GM18517 (cell line): ENCODE data around the gene GRK5.

Source experiments
- ATAC-seq: cut with Tn5 transposase; IDR thresholded peaks from one replicate; pipeline ENCODE4 v1.9.1; 2021; ENCODE audit warnings: mild to moderate bottlenecking, moderate library complexity; ENCODE audit not compliant: unreplicated experiment

The GRK5 gene

DNA sequence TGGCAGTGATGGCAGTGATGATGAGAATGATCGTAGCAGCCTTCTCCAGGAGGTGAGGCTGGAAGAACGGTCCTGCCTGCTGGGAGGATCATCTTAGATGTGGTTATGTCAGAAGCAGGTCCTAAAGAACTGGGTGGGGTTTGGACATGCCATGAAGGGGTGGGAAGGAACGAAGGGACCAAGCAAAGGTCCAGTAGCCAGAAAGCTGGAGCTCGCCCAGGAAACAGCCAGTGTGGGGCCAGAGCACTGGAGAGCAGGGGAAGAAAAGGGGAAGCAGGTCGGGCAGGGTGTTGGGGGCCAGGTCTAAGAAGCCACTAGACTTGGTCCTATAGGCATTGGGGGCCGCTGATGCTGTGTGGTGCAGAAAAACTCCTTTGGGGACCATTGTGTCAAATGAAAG, 207.8 kb downstream of the GRK5 start:
- ATAC-seq, result no peak

GRCh38 chr10:119415536-119416503, 208.4 kb downstream of the GRK5 start:
- ATAC-seq, result no peak

- no peak for ATAC-seq
Measured at GRCh38 chr10:119416855-119417254, 209.5 kb downstream of the GRK5 start.

DNA sequence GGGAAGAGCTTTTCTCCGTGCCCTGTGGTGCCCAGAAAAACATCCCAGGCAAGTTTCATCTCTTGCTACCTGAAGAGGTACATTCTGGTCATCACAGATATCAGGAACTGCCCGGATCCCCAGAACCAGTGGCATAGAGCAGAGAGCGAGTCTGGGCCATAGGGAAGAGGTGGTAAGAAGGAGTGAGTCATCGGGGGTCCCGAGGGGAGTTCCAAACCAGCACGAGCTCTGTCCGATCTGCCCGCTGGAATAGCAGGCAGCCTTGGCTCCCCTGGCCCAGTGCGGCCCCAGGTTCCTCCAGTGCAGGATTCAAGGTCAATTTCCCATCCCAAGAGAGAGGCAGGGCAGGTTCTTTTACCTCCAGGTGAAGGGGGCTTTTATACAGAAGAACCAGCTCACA, 210.5 kb downstream of the GRK5 start:
- no peak for ATAC-seq

GRCh38 chr10:119418362-119418761, 211.0 kb downstream of the GRK5 start:
- no peak for ATAC-seq

DNA sequence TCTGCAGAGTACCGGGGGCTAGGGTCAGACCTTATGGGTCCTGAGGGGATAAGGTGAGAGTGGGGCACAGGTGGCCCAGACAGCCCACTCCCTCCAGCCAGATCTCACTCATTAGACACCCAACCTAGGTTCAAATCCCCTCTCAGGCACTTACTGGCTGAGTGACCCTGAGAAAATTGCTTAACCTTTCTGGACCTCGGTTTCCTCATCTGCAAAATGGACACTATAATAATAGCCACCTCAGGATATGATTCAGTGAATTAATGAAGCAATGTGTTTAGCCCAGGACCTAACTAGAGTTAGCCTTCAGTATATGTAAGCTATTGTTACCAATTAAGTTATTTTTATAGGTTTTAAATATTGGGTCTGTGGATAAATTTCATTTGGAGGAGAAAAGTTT, 212.6 kb downstream of the GRK5 start:
- no peak for ATAC-seq

- ATAC-seq, result no peak
Measured at GRCh38 chr10:119420950-119421875, 213.8 kb downstream of the GRK5 start.

DNA sequence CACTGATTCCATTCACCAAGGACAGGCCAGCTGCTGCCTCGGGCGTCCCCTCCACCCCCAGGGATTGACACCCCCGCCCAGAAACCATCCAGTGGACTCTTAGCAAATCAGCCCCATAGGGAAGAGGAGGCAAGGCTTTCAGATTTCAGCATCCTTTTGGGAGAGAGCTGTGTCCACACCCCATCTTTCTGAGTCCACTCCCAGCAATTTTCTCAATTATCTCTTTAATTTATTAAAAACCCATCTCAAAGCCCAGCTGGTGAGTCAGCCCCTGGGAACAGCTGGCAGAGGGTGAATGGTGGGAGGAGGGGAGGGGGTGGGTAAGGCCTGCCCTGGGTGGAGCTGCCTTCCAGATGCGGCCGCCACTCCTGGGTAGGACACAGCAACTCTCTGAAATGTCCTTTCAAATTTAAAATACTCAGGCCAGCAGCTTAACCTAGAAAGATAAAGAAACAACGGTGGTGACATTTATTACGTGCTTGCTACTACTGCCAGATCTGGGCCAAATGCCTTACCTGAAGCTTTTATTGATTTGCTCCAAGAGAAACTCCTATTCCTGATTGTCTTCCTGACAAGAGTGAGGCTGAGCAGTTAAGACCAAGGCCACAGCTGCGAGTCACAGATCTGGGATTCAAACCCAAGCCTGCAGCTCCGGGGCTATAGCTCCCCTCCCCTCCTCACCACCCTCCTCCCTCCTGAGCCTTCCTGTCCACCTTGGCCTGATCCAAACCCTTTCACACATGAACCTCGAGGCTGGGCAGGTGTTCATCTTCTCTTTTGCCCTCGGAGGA, 214.7 kb downstream of the GRK5 start:
- no peak for ATAC-seq

DNA sequence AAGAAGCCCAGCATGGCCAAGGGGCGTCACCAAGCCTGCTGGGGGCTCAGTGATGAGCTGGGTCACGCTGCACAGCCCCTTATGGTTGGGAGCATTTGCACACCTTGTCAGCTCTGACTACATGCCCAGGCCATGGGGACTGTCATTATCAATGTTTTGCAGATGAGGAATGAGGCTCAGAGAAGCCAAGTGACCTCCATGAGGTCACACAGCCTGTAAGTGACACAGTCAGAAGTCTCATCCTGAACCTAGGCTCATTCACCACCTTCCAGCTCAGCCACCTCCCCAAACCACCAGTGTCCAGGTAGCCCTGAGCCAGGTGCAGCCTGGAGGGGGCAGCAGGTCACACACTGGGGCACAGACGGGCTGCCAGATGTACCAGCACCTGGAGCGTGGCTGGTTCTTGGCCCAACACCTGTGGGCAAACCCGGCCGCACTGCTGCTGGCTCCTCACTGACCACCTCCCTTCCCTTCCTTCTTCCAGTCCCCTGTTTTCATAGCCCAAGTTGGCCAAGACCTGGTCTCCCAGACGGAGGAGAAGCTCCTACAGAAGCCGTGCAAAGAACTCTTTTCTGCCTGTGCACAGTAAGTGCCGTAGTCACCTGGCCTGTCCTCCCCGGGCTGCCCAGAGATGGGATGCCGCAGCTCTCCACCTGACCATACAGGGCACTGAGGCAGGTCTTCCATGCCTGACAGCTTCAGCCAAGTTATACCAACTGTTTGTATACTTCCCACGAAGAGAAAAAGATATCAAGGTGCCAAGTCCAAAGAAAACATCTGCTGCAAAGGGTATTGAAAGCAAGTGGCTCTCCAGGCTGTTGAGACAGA, 215.5 kb downstream of the GRK5 start:
- ATAC-seq, result no peak

- ATAC-seq, result no peak
Measured at GRCh38 chr10:119423510-119424257, 216.3 kb downstream of the GRK5 start.

- no peak for ATAC-seq
Measured at GRCh38 chr10:119424258-119424975, 217.0 kb downstream of the GRK5 start.

GRCh38 chr10:119425102-119425880, 217.9 kb downstream of the GRK5 start:
- no peak for ATAC-seq

- ATAC-seq, result no peak
Measured at GRCh38 chr10:119425881-119426170, 218.5 kb downstream of the GRK5 start.

DNA sequence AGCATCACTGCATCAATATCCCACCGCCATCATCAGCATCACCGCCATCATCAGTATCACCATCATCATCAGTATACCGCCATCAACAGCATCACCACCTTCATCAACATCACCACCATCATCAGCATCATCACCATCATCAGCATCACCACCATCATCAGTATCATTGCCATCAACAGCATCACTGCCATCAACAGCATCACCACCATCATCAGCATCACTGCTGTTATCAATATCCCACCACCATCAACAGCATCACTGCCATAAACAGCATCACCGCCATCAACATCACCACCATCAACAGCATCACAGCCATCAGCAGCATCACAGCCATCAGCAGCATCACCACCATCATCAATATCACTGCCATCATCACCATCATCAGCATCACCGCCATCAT, 219.3 kb downstream of the GRK5 start:
- ATAC-seq, result no peak

DNA sequence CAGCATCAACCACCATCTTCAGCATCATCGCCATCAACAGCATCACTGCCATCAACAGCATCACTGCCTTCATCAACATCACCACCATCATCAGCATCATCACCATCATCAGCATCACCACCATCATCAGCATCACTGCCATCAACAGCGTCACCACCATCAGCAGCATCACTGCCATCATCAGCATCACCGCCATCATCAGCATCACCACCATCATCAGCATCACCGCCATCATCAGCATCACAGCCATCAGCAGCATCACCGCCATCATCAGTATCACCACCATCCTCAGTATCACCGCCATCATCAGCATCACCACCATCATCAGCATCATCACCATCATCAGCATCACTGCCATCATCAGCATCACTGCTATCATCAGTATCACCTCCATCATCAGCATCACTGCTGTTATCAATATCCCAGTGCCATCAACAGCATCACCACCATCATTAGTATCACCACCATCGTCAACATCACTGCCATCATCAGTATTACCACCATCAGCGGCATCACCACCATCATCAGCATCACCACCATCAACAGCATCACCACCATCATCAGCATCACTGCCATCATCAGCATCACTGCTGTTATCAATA, 220.0 kb downstream of the GRK5 start:
- no peak for ATAC-seq

DNA sequence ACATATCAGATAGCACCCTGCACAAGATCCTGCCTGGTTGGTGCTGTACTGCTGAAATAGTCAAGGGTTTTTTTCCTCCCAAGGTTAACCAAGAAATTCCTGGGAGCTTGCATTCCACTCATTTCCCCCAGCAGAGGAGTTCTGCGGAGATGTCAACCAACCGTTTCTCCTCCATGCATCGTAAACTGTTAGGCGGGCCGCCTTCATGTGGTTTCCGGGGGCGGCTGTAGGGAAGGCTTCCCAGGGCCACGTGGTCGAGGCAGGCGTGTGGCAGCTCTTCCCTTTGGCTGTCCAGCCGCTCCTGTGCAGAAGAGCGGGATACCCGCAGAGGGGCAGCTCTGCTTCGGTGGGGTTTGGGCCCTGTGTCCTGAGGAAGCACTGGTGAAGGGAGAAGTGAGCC, 221.4 kb downstream of the GRK5 start:
- no peak for ATAC-seq

DNA sequence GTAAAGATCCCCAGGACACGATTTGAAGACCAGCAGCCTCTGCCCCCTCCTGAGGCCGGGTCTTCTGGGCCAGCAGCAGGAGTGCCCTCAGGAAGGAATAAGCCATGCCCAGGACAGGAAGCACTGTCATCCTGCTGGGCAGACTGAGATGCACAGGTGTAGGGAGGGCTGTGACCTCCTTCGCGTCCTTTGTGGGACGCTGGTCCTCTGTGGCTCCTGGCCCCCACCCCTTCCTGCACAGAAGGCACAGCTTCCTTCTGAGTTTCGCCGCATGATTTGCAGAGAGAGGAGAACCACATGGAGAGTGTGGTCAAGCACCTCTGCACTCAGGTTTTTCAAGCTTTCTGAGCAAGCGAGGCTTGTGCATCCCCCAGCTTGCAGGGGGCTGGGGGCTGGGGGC, 222.4 kb downstream of the GRK5 start:
- no peak for ATAC-seq
